Right lobe of liver (tissue), 4 donors: ENCODE data around the gene ZBTB17.
"Not testable (repeated sequence)": the region's sequence is repeated elsewhere in the genome, so short reads cannot be mapped to it uniquely, and the experiment has no call there.

Experiments
- POLR2A ChIP-seq: fragments of 450-650 bp; IDR thresholded peaks from one replicate; pipeline ENCODE4 v1.6.1; 2017; ENCODE audit warnings: antibody characterized with exemption, mild to moderate bottlenecking
- TF ChIP-seq, protein P1 (sequence below), 4 donors: fragments of 200-600 bp in 3 of 4; fragments of 450-650 bp in 1 of 4; IDR thresholded peaks; one replicate each; pipeline versions ENCODE4 v1.5.1 to v1.8.0; 2016 to 2022; ENCODE audit warnings: antibody characterized with exemption in 4 of 4, mild to moderate bottlenecking in 2 of 4
- donor health status: DM: no; HTN: no; CAD: no.
- donor health status: DM: no; HTN: no; CAD: no.
- donor health status: DM: no; HTN: yes; CAD: no.

DNA sequence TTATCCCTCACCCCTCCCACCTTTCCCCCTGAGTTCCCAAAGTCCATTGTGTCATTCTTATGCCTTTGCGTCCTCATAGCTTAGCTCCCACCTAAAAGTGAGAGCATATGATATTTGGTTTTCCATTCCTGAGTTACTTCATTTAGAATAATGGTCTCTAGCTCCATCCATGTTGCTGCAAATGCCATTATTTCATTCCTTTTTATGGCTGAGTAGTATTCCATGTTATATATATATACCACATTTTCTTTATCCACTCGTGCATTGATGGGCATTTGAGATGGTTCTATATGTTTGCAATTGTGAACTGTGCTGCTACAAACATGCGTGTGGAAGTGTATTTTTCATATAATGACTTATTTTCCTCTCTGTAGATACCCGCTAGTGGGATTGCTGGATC lies 2.0 kb upstream of the ZBTB17 start:
- TF ChIP-seq, protein P1, sequence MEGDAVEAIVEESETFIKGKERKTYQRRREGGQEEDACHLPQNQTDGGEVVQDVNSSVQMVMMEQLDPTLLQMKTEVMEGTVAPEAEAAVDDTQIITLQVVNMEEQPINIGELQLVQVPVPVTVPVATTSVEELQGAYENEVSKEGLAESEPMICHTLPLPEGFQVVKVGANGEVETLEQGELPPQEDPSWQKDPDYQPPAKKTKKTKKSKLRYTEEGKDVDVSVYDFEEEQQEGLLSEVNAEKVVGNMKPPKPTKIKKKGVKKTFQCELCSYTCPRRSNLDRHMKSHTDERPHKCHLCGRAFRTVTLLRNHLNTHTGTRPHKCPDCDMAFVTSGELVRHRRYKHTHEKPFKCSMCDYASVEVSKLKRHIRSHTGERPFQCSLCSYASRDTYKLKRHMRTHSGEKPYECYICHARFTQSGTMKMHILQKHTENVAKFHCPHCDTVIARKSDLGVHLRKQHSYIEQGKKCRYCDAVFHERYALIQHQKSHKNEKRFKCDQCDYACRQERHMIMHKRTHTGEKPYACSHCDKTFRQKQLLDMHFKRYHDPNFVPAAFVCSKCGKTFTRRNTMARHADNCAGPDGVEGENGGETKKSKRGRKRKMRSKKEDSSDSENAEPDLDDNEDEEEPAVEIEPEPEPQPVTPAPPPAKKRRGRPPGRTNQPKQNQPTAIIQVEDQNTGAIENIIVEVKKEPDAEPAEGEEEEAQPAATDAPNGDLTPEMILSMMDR (IDR thresholded peaks at IDR 0.05): not testable (repeated sequence)
- TF ChIP-seq POLR2A: not testable (repeated sequence)
